SK-N-SH (cell line): ENCODE measurements around the gene CUL1.

Experiments used
- CHD2 ChIP-seq: fragments of 150-350 bp; IDR thresholded peaks from 2 replicates; pipeline ENCODE4 v1.6.1; 2018; ENCODE audit warnings: low read length; ENCODE audit not compliant: partially characterized antibody
- ELF1 ChIP-seq: IDR thresholded peaks from 2 replicates; pipeline ENCODE4 v1.4.0; 2012
- EP300 ChIP-seq, 2 experiments: IDR thresholded peaks; 2 replicates each; pipeline versions ENCODE4 v1.4.0 to v1.6.1; 2012; ENCODE audit warnings: borderline replicate concordance in 1 of 2, low read depth in 1 of 2, low read length in 1 of 2
- FOXM1 ChIP-seq: IDR thresholded peaks from 2 replicates; pipeline ENCODE4 v1.4.0; 2012; ENCODE audit warnings: low read depth, mild to moderate bottlenecking
- GATA2 ChIP-seq: sonication (generic); formaldehyde crosslinking; IDR thresholded peaks from 2 replicates; pipeline ENCODE4 v1.5.0; 2020; ENCODE audit warnings: mild to moderate bottlenecking, missing genetic modification reagents
- NFIC ChIP-seq: IDR thresholded peaks from 2 replicates; pipeline ENCODE4 v1.4.0; 2012; ENCODE audit warnings: borderline replicate concordance
- POLR2AphosphoS5 ChIP-seq: IDR thresholded peaks from 2 replicates; pipeline ENCODE4 v1.6.1; 2012; ENCODE audit warnings: low read depth, low read length
- RAD21 ChIP-seq: IDR thresholded peaks from 2 replicates; pipeline ENCODE4 v1.6.1; 2012; ENCODE audit warnings: mild to moderate bottlenecking, low read length
- RFX5 ChIP-seq: IDR thresholded peaks from 2 replicates; pipeline ENCODE4 v1.6.1; 2012; ENCODE audit warnings: mild to moderate bottlenecking, improper control_type of control experiment, low read length
- SIN3A ChIP-seq: IDR thresholded peaks from 2 replicates; pipeline ENCODE4 v1.6.1; 2012; ENCODE audit warnings: low read depth, mild to moderate bottlenecking, low read length, moderate library complexity, borderline replicate concordance
- TCF12 ChIP-seq: IDR thresholded peaks from 2 replicates; pipeline ENCODE4 v1.4.0; 2012
- TF ChIP-seq, protein P1 (sequence below): fragments of 200-600 bp; sonication (generic); IDR thresholded peaks from 2 replicates; pipeline ENCODE4 v1.6.1; 2017; ENCODE audit warnings: antibody characterized with exemption, mild to moderate bottlenecking, moderate library complexity
- TF ChIP-seq, protein P2 (sequence below): IDR thresholded peaks from 2 replicates; pipeline ENCODE4 v1.6.1; 2012; ENCODE audit warnings: mild to moderate bottlenecking, low read depth, low read length, moderate library complexity
- TF ChIP-seq, protein P3 (sequence below): IDR thresholded peaks from 2 replicates; pipeline ENCODE4 v1.4.0; 2012; ENCODE audit warnings: low read depth, borderline replicate concordance

DNA sequence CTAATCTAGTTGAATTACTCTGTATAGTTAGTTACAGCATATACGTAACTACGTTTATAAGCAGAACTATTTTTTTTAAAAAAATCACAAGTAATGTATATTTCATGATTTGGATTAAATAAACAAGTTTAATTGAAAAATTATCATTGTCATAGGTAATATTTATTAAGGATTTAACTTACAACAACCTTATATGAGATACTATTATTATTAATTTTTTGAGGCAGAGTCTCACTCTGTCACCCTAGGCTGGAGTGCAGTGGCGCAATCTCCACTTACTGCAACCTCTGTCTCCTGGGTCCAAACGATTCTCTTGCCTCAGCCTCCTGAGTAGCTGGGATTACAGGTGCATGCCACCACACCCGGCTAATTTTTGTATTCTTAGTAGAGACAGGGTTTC is 4.1 kb upstream of the CUL1 start:
- TF ChIP-seq, protein P1, sequence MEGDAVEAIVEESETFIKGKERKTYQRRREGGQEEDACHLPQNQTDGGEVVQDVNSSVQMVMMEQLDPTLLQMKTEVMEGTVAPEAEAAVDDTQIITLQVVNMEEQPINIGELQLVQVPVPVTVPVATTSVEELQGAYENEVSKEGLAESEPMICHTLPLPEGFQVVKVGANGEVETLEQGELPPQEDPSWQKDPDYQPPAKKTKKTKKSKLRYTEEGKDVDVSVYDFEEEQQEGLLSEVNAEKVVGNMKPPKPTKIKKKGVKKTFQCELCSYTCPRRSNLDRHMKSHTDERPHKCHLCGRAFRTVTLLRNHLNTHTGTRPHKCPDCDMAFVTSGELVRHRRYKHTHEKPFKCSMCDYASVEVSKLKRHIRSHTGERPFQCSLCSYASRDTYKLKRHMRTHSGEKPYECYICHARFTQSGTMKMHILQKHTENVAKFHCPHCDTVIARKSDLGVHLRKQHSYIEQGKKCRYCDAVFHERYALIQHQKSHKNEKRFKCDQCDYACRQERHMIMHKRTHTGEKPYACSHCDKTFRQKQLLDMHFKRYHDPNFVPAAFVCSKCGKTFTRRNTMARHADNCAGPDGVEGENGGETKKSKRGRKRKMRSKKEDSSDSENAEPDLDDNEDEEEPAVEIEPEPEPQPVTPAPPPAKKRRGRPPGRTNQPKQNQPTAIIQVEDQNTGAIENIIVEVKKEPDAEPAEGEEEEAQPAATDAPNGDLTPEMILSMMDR: no peak
- TF ChIP-seq, protein P2, sequence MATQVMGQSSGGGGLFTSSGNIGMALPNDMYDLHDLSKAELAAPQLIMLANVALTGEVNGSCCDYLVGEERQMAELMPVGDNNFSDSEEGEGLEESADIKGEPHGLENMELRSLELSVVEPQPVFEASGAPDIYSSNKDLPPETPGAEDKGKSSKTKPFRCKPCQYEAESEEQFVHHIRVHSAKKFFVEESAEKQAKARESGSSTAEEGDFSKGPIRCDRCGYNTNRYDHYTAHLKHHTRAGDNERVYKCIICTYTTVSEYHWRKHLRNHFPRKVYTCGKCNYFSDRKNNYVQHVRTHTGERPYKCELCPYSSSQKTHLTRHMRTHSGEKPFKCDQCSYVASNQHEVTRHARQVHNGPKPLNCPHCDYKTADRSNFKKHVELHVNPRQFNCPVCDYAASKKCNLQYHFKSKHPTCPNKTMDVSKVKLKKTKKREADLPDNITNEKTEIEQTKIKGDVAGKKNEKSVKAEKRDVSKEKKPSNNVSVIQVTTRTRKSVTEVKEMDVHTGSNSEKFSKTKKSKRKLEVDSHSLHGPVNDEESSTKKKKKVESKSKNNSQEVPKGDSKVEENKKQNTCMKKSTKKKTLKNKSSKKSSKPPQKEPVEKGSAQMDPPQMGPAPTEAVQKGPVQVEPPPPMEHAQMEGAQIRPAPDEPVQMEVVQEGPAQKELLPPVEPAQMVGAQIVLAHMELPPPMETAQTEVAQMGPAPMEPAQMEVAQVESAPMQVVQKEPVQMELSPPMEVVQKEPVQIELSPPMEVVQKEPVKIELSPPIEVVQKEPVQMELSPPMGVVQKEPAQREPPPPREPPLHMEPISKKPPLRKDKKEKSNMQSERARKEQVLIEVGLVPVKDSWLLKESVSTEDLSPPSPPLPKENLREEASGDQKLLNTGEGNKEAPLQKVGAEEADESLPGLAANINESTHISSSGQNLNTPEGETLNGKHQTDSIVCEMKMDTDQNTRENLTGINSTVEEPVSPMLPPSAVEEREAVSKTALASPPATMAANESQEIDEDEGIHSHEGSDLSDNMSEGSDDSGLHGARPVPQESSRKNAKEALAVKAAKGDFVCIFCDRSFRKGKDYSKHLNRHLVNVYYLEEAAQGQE: no peak
- TF ChIP-seq EP300 (IDR thresholded peaks at IDR 0.05; ENCODE audit: borderline replicate concordance in 1 of 2, low read depth in 1 of 2, low read length in 1 of 2): no peak
- TF ChIP-seq FOXM1: no peak
- TF ChIP-seq, protein P3, sequence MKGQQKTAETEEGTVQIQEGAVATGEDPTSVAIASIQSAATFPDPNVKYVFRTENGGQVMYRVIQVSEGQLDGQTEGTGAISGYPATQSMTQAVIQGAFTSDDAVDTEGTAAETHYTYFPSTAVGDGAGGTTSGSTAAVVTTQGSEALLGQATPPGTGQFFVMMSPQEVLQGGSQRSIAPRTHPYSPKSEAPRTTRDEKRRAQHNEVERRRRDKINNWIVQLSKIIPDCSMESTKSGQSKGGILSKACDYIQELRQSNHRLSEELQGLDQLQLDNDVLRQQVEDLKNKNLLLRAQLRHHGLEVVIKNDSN: no peak
- no peak for TF ChIP-seq NFIC
- TF ChIP-seq POLR2AphosphoS5: no peak
- TF ChIP-seq SIN3A: no peak
- TF ChIP-seq CHD2: no peak
- TF ChIP-seq RFX5: no peak
- TF ChIP-seq RAD21: no peak
- no peak for TF ChIP-seq TCF12
- TF ChIP-seq GATA2 (CRISPR knock-in tag): no peak
- no peak for TF ChIP-seq ELF1
